ENCODE data around the gene LIPC. TPM values are rescaled to one million over a fixed set of nuclear protein-coding genes. Genes with fewer than 3 reads are reported as not detected.
A peak's percentile ranks its signal among the peaks of the same experiment; 100 is the strongest.

The LIPC gene
- total and polyA plus RNA-seq, 2 donors (not counting 3 experiments of a cell fraction or from before 2014, with no cell fraction given) = not detected

DNA sequence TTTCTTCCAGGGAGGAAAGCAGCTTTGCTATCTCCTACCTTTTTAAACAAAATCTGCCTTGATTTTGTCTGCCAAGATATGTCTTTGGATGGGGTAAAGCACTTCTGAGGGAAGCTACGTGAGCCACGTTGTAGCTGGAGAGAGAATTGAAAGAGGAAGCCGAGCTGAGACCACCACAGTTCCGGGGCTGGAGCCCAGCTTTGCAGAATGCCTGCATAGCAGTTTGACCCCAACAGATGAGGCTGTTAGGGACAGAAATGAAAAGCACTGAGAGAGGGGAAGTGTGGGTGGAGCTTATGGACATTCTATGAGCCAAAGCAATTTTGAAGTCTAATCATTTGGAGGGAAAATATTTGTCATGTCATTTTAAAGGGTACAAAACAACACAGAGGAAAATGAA is 45.4 kb downstream of the LIPC start:
- CTCF ChIA-PET = interaction anchor here (0.6 to 2.6 kb wide), 10 partner anchors 10 to 249 kb away, joined by 3 to 9 read pairs (median 4); no protein-coding TSS in a partner anchor

More for the DNA sequence above, 45.4 kb downstream of the LIPC start:
- TF ChIP-seq POLR2A (IDR thresholded peaks at IDR 0.05; ENCODE audit: low read depth, low read length) (no peak), FOS (IDR thresholded peaks at IDR 0.05; ENCODE audit: borderline replicate concordance, insufficient read depth, low read length) (no peak), POLR2AphosphoS5 (IDR thresholded peaks at IDR 0.05; ENCODE audit: insufficient read depth, low read depth, low read length) (no peak), MAX (IDR thresholded peaks at IDR 0.05; ENCODE audit: insufficient read depth, insufficient read length) (no peak), MYC (IDR thresholded peaks at IDR 0.05; ENCODE audit: low read depth, low read length) (no peak), EZH2 (IDR thresholded peaks at IDR 0.05; ENCODE audit: borderline replicate concordance, low read depth, low read length, severe bottlenecking) (no peak), JUN (IDR thresholded peaks at IDR 0.05; ENCODE audit: borderline replicate concordance, insufficient read depth, insufficient read length, low read depth) (no peak), GATA2 (IDR thresholded peaks at IDR 0.05; ENCODE audit: insufficient read depth, insufficient read length, low read depth, low read length) (no peak)
- TF ChIP-seq, protein P1, sequence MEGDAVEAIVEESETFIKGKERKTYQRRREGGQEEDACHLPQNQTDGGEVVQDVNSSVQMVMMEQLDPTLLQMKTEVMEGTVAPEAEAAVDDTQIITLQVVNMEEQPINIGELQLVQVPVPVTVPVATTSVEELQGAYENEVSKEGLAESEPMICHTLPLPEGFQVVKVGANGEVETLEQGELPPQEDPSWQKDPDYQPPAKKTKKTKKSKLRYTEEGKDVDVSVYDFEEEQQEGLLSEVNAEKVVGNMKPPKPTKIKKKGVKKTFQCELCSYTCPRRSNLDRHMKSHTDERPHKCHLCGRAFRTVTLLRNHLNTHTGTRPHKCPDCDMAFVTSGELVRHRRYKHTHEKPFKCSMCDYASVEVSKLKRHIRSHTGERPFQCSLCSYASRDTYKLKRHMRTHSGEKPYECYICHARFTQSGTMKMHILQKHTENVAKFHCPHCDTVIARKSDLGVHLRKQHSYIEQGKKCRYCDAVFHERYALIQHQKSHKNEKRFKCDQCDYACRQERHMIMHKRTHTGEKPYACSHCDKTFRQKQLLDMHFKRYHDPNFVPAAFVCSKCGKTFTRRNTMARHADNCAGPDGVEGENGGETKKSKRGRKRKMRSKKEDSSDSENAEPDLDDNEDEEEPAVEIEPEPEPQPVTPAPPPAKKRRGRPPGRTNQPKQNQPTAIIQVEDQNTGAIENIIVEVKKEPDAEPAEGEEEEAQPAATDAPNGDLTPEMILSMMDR (IDR thresholded peaks at IDR 0.05; ENCODE audit: extremely low read depth in 1 of 2, insufficient read depth in 1 of 2, low read depth in 1 of 2, low read length in 2 of 2) = no peak
- dilution Hi-C loops (cut with MboI; ENCODE audit: extremely low pct_ligation_motif_present, low sequenced_read_pairs) = no loop called here
- FAIRE-seq (peak; percentile 24), DNase-seq (ENCODE audit: low read depth, low spot score) (peak; percentile 35)
- no TSS peak for BruUV-seq (replicated peaks)
- POLR2A ChIA-PET = no interaction called here
- Histone ChIP-seq H3K79me2 (ENCODE audit: control insufficient read depth, insufficient read depth, low read length) (no peaks in the 10 kb centered on the region), H3K9ac (replicated peaks; ENCODE audit: extremely low read depth, insufficient read depth, low read length) (no peak overlapping the region), H3K4me3 (replicated peaks in 1 of 3; ENCODE audit: insufficient read depth in 1 of 3, low read depth in 1 of 3, low read length in 3 of 3) (no peak overlapping the region), H4K20me1 (replicated peaks; ENCODE audit: control insufficient read depth, extremely low read depth, insufficient read depth, low read length) (no peaks in the 10 kb centered on the region), H3K9me1 (replicated peaks; ENCODE audit: control insufficient read depth, extremely low read depth, insufficient read depth, low read length) (no peaks in the 10 kb centered on the region), H3K9me3 (replicated peaks; ENCODE audit: control insufficient read depth, insufficient read depth, low read length) (no peaks in the 10 kb centered on the region), H3K27ac (ENCODE audit: insufficient read depth, low read depth, low read length) (no peak overlapping the region), H3K4me1 (ENCODE audit: control insufficient read depth, extremely low read depth, insufficient read depth, low read length) (peaks cover 30% of the 10 kb centered on the region), H3K36me3 (ENCODE audit: control insufficient read depth in 2 of 2, extremely low read depth in 1 of 2, insufficient read depth in 2 of 2, low read length in 2 of 2) (no peaks in the 10 kb centered on the region), H3K4me2 (ENCODE audit: insufficient read depth, low read length) (no peak overlapping the region), H2AFZ (ENCODE audit: low read depth, low read length) (peak overlapping the region; percentile 50), H3K27me3 (ENCODE audit: control insufficient read depth in 2 of 2, insufficient read depth in 2 of 2, low read length in 2 of 2) (no peaks in the 10 kb centered on the region)
- intact Hi-C loops (cut with micrococcal nuclease) = no loop called here

Measured in endothelial cell of umbilical vein (primary cell).